Stimulated activated CD4-positive, alpha-beta T cell treated with anti-CD3 and anti-CD28 coated beads, Interleukin-12 subunit alpha, Interleukin-12 subunit beta, amount 100 ng/mL, for 48 hours (primary cell): Measurements from ENCODE around the gene GSE1.

Source experiments
- DNase-seq, 3 donors: peaks; one replicate each; pipeline ENCODE4 v3.0.0-alpha.2; 2020; ENCODE audit warnings: low read depth in 2 of 3, low spot score in 1 of 3

The GSE1 gene

GRCh38 chr16:85612801-85613603, at the start of gene GSE1:
Gene GSE1 (plus strand): TSS chr16:85613322. CDS start chr16:85613392, 70 bp downstream.
- DNase-seq = peak; percentile 46 to 67 (median 53)

- no peak for DNase-seq
Measured at GRCh38 chr16:85563515-85564276, 49.4 kb upstream of the GSE1 start.

DNA sequence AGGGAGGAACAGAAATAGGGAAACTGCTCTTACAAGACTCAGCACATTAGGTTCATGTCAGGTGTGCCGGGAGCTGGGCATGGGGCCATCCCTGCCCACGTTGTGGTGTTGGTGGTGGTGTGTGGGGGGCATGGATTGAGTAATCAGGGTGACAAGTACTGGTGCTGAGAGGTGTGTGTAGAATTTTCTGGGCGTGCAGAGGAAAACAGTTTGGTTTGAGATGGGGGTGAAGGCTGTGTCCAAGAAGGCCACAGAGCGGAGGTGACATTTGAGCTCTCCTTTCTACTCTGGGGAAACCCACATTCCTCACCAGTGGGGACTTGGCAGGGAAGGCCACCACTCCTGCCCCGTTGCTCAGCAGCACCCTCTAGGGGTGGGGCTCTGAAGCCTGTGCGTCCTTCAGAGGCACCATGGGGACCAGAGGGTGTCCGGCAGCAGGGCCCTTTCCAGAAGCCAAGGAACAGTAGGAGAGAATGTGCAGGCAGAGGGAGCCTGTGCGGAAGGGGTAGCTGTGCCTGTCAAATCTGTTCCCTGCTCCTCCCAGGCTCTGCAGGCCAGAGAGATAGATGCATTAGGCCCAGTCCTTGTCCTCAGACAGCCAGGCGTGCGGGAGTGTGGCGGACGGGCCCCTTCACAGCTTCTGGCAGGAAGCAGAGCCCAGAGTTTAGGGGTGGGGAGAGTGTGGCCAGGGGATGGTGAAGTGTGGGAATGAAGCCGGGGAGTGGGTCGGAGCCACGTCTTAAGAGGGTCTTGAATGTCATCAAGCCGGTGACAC, 48.7 kb upstream of the GSE1 start:
- DNase-seq = peak; percentile 31 to 44 (median 35)

DNA sequence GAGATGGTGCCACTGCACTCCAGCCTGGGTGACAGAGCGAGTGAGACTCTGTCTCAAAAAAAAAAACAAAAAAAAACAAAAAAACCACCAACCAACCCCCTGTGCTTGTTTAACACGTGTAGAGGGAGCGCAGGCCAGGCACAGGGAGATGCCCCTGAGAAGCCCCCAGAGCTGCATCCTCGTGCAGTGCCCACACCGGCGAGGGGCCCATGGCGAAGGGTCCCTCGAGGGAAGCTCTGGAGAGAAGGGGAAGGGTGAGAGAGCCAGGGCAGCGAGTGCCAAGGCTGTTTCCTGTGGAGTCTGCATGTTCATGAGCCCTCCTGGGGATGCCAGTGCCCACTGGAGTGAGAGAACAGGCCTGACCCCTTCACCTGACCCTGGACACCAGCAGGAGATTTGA, 47.8 kb upstream of the GSE1 start:
- no peak for DNase-seq

GRCh38 chr16:85565801-85566526, 47.2 kb upstream of the GSE1 start:
- DNase-seq = no peak

DNA sequence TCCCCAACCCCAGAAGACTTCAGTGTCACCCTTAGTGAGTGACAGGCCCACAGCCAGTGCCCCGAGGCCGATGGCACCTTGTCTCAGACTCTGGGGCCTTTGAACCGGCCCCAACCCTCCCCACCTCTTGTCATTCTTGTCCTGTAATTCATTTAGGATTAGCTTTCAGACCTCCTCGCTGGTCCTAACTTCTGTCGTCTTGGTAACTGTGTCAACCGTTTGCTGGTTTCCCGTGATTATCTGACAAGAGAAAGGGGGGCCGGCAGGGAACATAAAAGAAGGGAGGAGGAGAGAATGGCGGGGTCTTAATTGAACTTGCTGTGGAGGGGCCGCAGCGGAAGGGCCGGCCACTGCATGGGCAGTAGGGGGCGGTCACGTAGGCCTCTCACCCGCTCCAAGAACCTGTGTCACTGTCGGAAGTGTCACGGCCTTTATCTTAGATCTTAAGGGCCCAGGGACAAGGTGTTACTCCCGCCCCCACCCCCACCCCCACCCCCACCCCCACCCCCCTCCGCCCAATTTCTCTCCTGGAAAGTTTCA, 46.5 kb upstream of the GSE1 start:
- DNase-seq = no peak

- no peak for DNase-seq
Measured at GRCh38 chr16:85567101-85567866, 45.8 kb upstream of the GSE1 start.

- DNase-seq = no peak
Measured at GRCh38 chr16:85567935-85568334, 45.2 kb upstream of the GSE1 start.

DNA sequence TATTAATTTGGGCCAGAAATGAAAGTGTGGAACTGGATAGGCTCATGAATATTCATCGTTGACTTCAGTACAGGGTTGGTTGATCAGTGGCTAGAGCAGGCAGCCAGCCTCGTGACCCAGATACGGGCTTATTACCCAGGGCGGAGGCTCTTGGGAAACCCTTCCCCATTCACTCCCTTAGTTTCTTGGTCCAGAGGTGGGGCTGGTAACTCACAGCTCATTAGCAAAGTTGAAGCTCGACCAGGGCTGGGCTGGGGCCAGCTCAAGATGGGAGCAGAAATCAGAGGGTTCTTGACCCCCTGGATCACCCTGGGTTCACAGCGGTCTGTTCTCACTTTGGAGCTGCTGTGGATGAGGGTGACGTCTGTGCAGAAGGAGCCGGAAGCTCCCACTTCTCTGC, 44.6 kb upstream of the GSE1 start:
- DNase-seq = no peak

DNA sequence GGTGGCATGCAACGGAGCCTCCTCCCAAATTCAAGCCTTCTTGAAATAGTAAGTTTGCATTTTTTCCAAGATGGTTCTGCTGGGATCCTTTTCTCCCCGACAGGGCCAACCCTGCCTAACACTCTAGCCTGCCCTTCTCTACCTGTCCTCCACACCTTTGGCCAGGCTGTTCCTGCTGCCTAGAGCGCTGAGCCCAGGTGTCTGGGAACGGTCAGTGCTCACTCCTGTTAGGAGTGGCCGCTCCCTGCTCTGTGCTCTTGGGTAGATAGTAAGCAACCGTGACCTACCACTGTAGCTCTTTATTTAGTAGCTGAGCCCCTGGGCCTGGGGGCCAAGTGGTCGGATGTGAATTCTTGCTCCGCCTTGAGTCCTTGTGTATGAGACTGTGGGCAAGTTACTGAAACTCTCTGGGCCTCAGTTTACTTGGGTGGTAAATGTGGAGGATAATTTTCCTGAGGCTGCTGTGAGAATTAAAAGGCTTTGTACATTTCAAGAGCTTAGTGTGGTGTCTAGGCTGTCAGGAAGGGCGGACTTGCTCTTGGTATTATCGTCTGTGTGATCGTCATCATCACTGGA, 44.0 kb upstream of the GSE1 start:
- DNase-seq = no peak

GRCh38 chr16:85569615-85570212, 43.4 kb upstream of the GSE1 start:
- peak in 1 of 3 donors; percentile 18 for DNase-seq

GRCh38 chr16:85570213-85570734, 42.8 kb upstream of the GSE1 start:
- no peak for DNase-seq

DNA sequence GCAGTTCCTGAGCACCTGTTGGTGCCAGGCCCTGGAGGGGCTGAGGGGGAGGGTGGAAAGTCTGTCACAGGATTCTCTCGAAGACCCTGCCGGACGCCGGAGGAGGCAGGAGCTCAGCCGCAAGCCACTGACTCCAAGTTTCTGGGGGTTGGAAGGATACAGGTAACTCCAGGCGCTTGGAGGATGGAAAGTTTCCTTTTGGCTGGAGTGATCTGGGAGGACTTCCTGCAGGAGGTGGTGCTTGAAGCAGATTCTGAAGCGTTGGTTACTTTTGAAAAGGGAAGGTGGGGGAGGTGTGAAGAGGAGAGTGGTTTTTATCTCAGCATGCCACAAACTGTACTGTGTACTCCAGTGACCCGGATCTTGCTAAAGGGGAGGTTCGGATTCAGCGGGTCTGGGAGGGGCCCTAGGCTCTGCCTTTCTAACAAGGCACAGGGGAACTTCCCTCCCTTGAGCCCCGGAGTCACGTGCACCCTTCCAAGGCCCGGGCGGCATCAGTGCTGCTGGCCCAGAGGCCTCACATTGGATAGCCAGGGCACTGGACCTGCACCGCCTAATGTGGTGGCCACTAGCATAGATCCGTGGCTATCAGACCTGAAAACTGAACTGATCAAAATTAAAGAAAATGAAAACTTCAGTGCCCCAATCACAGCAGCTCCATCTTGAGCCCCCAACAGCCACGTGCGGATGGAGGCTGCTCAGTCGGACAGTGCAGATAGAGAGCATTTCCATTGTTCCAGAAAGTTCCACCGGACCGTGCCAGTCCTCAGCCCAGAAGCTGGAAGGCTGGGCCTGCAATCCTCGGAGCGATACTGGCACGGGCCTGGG, 42.2 kb upstream of the GSE1 start:
- no peak for DNase-seq

- DNase-seq = no peak
Measured at GRCh38 chr16:85571563-85571812, 41.6 kb upstream of the GSE1 start.

DNA sequence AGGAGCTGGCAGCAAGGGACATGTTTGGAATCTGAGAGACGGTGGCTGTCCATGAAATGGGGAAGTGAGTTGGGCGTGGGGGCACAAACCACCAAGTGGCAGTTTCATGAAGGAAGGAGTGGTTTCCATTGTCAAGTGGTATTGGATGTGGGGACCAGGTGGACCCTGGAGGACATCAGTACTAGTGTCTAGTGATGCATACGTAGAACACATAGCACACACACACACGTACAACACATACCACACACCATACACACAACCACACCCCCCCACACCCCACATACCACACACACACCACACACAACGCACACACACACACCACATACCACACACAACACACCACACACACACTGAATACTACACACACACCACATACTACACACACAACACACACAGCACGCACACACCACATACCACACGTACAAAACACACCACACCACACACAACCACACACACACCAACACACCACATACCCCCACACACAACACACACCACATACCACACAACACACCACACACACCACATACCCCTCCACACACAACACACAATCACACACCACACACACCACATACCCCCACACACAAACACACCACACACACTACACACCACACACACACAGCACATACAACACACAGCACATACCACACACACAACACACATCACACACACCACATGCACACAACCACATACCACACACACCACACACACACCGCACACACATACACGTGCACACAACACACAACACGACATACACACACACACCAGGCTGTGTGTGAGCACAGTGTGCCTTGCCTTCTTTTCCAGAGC, 41.1 kb upstream of the GSE1 start:
- no peak for DNase-seq

- no peak for DNase-seq
Measured at GRCh38 chr16:85573045-85573695, 40.0 kb upstream of the GSE1 start.
